ENCODE data around the gene ABTB2. TPM values are rescaled to one million over a fixed set of nuclear protein-coding genes. Genes with fewer than 3 reads are reported as not detected.
"Not testable (repeated sequence)": the region's sequence is repeated elsewhere in the genome, so short reads cannot be mapped to it uniquely, and the experiment has no call there.

Gene ABTB2
- total RNA-seq, 1 donor from 2014 or later, result 2.4 TPM

GRCh38 chr11:34201129-34201528, 156.7 kb downstream of the ABTB2 start:
- no peak for FAIRE-seq
- no peak for DNase-seq (ENCODE audit: low spot score in 2 of 2)

GRCh38 chr11:34199525-34199924, 158.3 kb downstream of the ABTB2 start:
- DNase-seq (ENCODE audit: low spot score in 2 of 2) (no peak), FAIRE-seq (no peak)

DNA sequence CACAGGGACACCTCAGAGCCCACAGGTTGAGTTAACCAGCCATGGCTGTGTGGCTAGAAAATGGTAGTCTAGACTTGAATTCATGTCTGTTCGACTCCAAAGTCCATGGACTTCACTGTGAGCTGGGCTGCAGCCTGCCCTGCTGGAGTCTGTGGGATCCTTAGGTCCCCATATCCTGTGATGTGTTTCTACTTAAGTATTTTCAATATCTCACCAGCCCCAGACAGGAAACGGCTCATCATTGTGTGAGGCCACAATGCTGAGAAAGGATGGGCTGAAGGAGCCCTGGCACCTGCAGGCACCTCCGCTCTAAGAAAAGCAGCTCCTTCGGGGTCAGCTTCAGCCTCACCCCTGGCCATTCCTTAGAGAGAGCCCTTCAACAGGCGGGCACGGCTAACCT, 159.3 kb downstream of the ABTB2 start:
- FAIRE-seq, result no peak
- DNase-seq (ENCODE audit: low spot score in 2 of 2), result no peak

GRCh38 chr11:34197256-34197655, 160.6 kb downstream of the ABTB2 start:
- DNase-seq (ENCODE audit: low spot score in 2 of 2) (no peak), FAIRE-seq (no peak)

GRCh38 chr11:34194576-34195335, 163.1 kb downstream of the ABTB2 start:
- no peak for DNase-seq (ENCODE audit: low spot score in 2 of 2)
- no peak for FAIRE-seq

DNA sequence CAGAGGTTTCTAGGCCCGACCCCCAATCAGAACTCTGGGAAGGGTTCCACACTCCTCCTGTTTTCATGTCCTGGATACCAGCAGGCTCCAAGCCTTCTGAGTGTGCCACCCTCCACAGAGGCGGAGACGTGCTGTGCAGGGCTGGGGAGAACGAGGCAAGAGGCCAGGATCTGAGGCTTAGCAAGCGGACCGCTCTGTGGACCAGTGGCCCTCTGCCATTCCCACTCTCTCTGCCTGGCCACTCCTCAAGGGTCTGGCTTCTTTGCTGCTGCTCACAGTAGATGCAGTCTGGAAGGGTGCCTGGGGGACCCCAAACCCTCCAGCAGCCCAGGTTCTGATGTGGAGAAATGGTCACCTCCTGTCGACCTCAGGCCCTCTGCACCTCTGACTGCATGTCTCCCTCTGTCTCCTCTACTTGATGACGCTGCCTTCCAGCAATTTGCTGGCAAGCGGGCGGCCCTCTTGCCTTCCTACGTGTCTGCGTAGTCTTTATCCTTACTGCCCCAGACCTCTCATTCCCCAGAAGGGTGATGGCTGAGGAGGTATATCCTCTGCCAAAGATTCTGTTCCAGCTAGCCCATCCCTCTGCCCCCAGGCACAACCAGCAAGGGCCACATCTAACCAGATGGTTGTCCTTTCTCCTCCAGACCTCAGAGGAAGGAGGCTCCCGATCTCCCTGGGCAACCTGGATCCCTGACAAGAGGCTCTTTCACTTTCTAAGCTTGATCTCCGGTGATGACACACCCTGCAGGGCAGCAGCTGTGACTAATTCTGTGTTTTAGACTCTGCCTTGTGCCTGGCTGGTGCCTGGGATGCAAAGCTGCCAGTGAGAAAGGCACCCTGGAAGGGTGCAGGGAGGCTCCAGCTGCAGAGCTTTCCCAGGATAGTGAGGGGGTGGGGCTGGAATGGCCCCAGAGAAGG, 165.1 kb downstream of the ABTB2 start:
- DNase-seq (ENCODE audit: low spot score in 2 of 2), result peak in 1 of 2 donors; percentile 47
- no peak for FAIRE-seq

- FAIRE-seq, result no peak
- DNase-seq (ENCODE audit: low spot score in 2 of 2), result no peak
Observed at GRCh38 chr11:34191578-34191977, 166.2 kb downstream of the ABTB2 start.

- DNase-seq (ENCODE audit: low spot score in 2 of 2), result no peak
- no peak for FAIRE-seq
Observed at GRCh38 chr11:34190192-34191139, 167.3 kb downstream of the ABTB2 start.

- no peak for FAIRE-seq
- DNase-seq (ENCODE audit: low spot score in 2 of 2), result no peak
Observed at GRCh38 chr11:34189191-34189590, 168.6 kb downstream of the ABTB2 start.

DNA sequence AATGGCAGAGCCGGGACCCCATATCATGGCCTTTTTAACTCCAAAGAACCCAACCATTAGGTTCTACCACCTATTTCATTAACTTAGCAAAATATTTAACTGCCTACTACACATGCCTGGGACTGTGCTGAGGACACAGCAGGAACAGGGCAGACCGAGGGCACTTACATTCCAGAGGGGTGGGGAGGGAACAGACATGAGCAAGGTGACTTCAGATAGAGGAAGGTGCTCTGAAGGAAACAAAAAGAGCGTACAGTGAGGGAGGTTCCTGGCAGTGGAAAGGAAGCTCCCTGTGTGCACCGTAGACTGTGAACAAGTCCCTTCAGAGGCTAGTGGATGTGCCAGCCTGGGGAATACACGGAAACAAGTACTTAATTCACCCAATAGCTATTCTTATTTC, 169.6 kb downstream of the ABTB2 start:
- DNase-seq (ENCODE audit: low spot score in 2 of 2) (no peak), FAIRE-seq (no peak)

- no peak for FAIRE-seq
- DNase-seq (ENCODE audit: low spot score in 2 of 2), result no peak
Observed at GRCh38 chr11:34185926-34186841, 171.6 kb downstream of the ABTB2 start.

DNA sequence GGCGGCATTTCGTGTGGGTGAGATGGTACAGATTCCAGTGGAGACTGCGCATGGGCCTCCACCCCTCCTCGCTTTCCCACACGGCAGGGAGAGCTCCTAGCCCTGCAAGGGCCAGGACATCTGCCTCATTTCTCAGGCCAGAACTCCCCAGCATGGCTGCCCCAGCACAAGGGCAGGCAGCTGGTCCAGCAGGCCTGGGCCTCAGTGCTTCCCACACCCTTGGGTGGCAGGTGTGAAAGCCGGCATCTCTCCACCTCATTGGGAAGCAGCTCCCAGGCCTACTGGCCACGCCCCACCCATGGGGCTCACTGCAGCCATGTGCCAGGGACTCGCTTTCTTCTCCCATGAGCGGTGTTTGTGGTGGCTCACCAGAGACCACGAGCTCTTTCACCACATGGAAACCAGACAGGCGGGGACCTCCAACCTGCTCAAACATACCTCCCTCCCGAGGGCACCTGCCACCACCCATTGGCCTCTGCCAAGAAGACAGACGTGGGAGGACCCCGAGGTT, 173.2 kb downstream of the ABTB2 start:
- DNase-seq (ENCODE audit: low spot score in 2 of 2) (no peak), FAIRE-seq (no peak)

GRCh38 chr11:34183848-34184391, 173.9 kb downstream of the ABTB2 start:
- no peak for FAIRE-seq
- DNase-seq (ENCODE audit: low spot score in 2 of 2), result no peak

GRCh38 chr11:34182921-34183685, 174.7 kb downstream of the ABTB2 start:
- no peak for DNase-seq (ENCODE audit: low spot score in 2 of 2)
- FAIRE-seq, result no peak

GRCh38 chr11:34182425-34182824, 175.4 kb downstream of the ABTB2 start:
- DNase-seq (ENCODE audit: low spot score in 2 of 2), result no peak
- FAIRE-seq, result no peak

DNA sequence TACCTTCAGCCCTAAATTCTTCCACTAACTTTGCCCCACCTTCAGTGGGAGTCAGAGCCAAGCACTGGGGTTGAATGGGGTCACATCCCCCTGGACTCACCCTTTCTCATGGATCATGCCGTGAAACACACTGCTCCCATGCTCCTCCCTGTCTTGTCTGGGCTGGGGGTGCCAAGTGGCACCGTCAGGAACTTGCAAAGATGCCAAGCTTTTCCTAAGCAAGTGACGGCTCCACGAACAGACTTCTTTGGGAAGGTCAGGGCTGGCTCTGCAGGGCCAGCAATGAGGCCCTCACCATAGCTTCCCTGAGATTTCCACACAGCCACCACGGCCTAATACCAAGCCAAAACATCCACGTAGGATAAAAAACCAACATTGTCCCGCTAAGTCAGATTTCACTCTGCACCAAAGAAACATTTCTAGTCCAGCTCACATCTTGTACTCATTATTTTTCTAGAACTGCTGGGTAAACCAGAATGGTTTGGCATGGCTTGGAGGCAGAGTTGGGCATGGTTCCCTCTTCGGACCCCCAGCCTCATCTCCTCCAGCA, 175.9 kb downstream of the ABTB2 start:
- DNase-seq (ENCODE audit: low spot score in 2 of 2), result no peak
- FAIRE-seq, result no peak

GRCh38 chr11:34181251-34181650, 176.6 kb downstream of the ABTB2 start:
- FAIRE-seq, result no peak
- no peak for DNase-seq (ENCODE audit: low spot score in 2 of 2)

GRCh38 chr11:34180814-34181165, 177.0 kb downstream of the ABTB2 start:
- DNase-seq (ENCODE audit: low spot score in 2 of 2); FAIRE-seq: not testable (repeated sequence)
